ACC112 (cell line): ENCODE measurements around the gene G3BP2.
"Not testable (repeated sequence)": the region's sequence is repeated elsewhere in the genome, so short reads cannot be mapped to it uniquely, and the experiment has no call there.

Source experiments
- H2AFZ ChIP-seq: fragments of 200-600 bp; sonication (generic); one replicate; pipeline ENCODE4 v1.6.0; 2017; ENCODE audit warnings: antibody characterized with exemption, low read length; ENCODE audit not compliant: unreplicated experiment
- H3K27ac ChIP-seq: fragments of 200-600 bp; sonication (generic); 2 replicates; pipeline ENCODE4 v1.5.1; 2014; ENCODE audit warnings: low read depth, mild to moderate bottlenecking, antibody characterized with exemption, low read length, moderate library complexity
- H3K27me3 ChIP-seq: fragments of 200-600 bp; sonication (generic); 2 replicates; pipeline ENCODE4 v1.6.1; 2014; ENCODE audit warnings: mild to moderate bottlenecking, antibody characterized with exemption, low read length, moderate library complexity, mixed read lengths; ENCODE audit not compliant: insufficient read depth
- H3K36me3 ChIP-seq: fragments of 200-600 bp; sonication (generic); 2 replicates; pipeline ENCODE4 v1.6.1; 2016; ENCODE audit warnings: mild to moderate bottlenecking, antibody characterized with exemption, low read length, moderate library complexity, mixed read lengths; ENCODE audit not compliant: insufficient read depth
- H3K4me1 ChIP-seq: fragments of 200-600 bp; sonication (generic); one replicate; pipeline ENCODE4 v1.6.1; 2016; ENCODE audit warnings: low read length, mixed read lengths; ENCODE audit not compliant: insufficient read depth, unreplicated experiment, control insufficient read depth
- H3K4me3 ChIP-seq: fragments of 200-600 bp; sonication (generic); 2 replicates; pipeline ENCODE4 v1.5.1; 2014; ENCODE audit warnings: mild to moderate bottlenecking, low read depth, low read length
- H3K79me2 ChIP-seq: fragments of 200-600 bp; sonication (generic); one replicate; pipeline ENCODE4 v1.6.0; 2016; ENCODE audit warnings: low read length; ENCODE audit not compliant: control insufficient read depth, unreplicated experiment, insufficient read depth

G3BP2 gene

GRCh38 chr4:75666299-75666698 is 6.9 kb downstream of the G3BP2 start:
- peaks cover 92% of the 10 kb centered on the region for H3K79me2 ChIP-seq
- H3K27me3 ChIP-seq: no peaks in the 10 kb centered on the region
- peaks cover 25% of the 10 kb centered on the region for H3K4me1 ChIP-seq
- no peaks in the 10 kb centered on the region for H3K36me3 ChIP-seq
- H2AFZ ChIP-seq: no peak overlapping the region
- no peak overlapping the region for H3K4me3 ChIP-seq
- H3K27ac ChIP-seq: no peak overlapping the region

GRCh38 chr4:75664604-75665003 is 8.6 kb downstream of the G3BP2 start:
- H3K36me3 ChIP-seq, H3K4me3 ChIP-seq, H2AFZ ChIP-seq, H3K27ac ChIP-seq, H3K27me3 ChIP-seq: not testable (repeated sequence)
- peaks cover 23% of the 10 kb centered on the region for H3K4me1 ChIP-seq
- H3K79me2 ChIP-seq: peaks cover 92% of the 10 kb centered on the region

GRCh38 chr4:75662626-75663025 is 10.6 kb downstream of the G3BP2 start:
- Histone ChIP-seq H3K27ac (no peak overlapping the region), H3K27me3 (no peaks in the 10 kb centered on the region), H3K4me3 (no peak overlapping the region), H3K36me3 (peaks cover 15% of the 10 kb centered on the region; the same call in 1 of the 2 replicates), H3K4me1 (peaks cover 27% of the 10 kb centered on the region), H3K79me2 (peaks cover 81% of the 10 kb centered on the region), H2AFZ (no peak overlapping the region)

GRCh38 chr4:75660491-75660890 is 12.7 kb downstream of the G3BP2 start:
- H3K36me3 ChIP-seq: peaks cover 19% of the 10 kb centered on the region; the same call in 1 of the 2 replicates
- H3K4me1 ChIP-seq: peaks cover 21% of the 10 kb centered on the region
- no peaks in the 10 kb centered on the region for H3K27me3 ChIP-seq
- H3K27ac ChIP-seq: no peak overlapping the region
- H3K79me2 ChIP-seq: peaks cover 63% of the 10 kb centered on the region
- H3K4me3 ChIP-seq: no peak overlapping the region
- no peak overlapping the region for H2AFZ ChIP-seq

GRCh38 chr4:75659512-75660031 is 13.6 kb downstream of the G3BP2 start:
- H3K27ac ChIP-seq: no peak overlapping the region
- no peak overlapping the region for H3K4me3 ChIP-seq
- peaks cover 54% of the 10 kb centered on the region for H3K79me2 ChIP-seq

GRCh38 chr4:75658876-75659275 is 14.3 kb downstream of the G3BP2 start:
- H2AFZ ChIP-seq: no peak overlapping the region
- no peaks in the 10 kb centered on the region for H3K27me3 ChIP-seq
- peaks cover 31% of the 10 kb centered on the region; the same call in 1 of the 2 replicates for H3K36me3 ChIP-seq
- H3K79me2 ChIP-seq: peaks cover 50% of the 10 kb centered on the region
- peaks cover 21% of the 10 kb centered on the region for H3K4me1 ChIP-seq
- H3K27ac ChIP-seq: no peak overlapping the region
- H3K4me3 ChIP-seq: no peak overlapping the region

More at GRCh38 chr4:75659512-75660031, 13.6 kb downstream of the G3BP2 start:
- Histone ChIP-seq H3K36me3 (peaks cover 26% of the 10 kb centered on the region; the same call in 1 of the 2 replicates), H3K27me3 (no peaks in the 10 kb centered on the region), H3K4me1 (peaks cover 21% of the 10 kb centered on the region), H2AFZ (no peak overlapping the region)

- Histone ChIP-seq H3K4me3 (no peak overlapping the region), H2AFZ (no peak overlapping the region), H3K27ac (no peak overlapping the region), H3K36me3 (peaks cover 36% of the 10 kb centered on the region), H3K79me2 (peaks cover 33% of the 10 kb centered on the region), H3K4me1 (peaks cover 19% of the 10 kb centered on the region), H3K27me3 (no peaks in the 10 kb centered on the region)
Observed at GRCh38 chr4:75655562-75655961, 17.6 kb downstream of the G3BP2 start.

- H3K79me2 ChIP-seq: peaks cover 27% of the 10 kb centered on the region
- H3K4me1 ChIP-seq: peaks cover 13% of the 10 kb centered on the region
- no peak overlapping the region for H3K4me3 ChIP-seq
- no peak overlapping the region for H2AFZ ChIP-seq
- no peaks in the 10 kb centered on the region for H3K27me3 ChIP-seq
- peaks cover 34% of the 10 kb centered on the region for H3K36me3 ChIP-seq
- no peak overlapping the region for H3K27ac ChIP-seq
Observed at GRCh38 chr4:75654905-75655304, 18.3 kb downstream of the G3BP2 start.

GRCh38 chr4:75653845-75654503 is 19.2 kb downstream of the G3BP2 start:
- Histone ChIP-seq H2AFZ (no peak overlapping the region), H3K36me3 (peaks cover 32% of the 10 kb centered on the region), H3K27me3 (no peaks in the 10 kb centered on the region), H3K4me3 (no peak overlapping the region), H3K79me2 (peaks cover 19% of the 10 kb centered on the region), H3K4me1 (peaks cover 3% of the 10 kb centered on the region), H3K27ac (no peak overlapping the region)

GRCh38 chr4:75644095-75644494 is 29.1 kb downstream of the G3BP2 start:
- H3K27me3 ChIP-seq: no peaks in the 10 kb centered on the region
- no peak overlapping the region for H2AFZ ChIP-seq
- H3K4me1 ChIP-seq: peaks cover 5% of the 10 kb centered on the region
- no peak overlapping the region for H3K27ac ChIP-seq
- peaks cover 47% of the 10 kb centered on the region for H3K36me3 ChIP-seq
- H3K79me2 ChIP-seq: no peaks in the 10 kb centered on the region
- H3K4me3 ChIP-seq: no peak overlapping the region

- Histone ChIP-seq H3K27ac (no peak overlapping the region), H3K36me3 (peaks cover 42% of the 10 kb centered on the region), H3K4me1 (peaks cover 8% of the 10 kb centered on the region), H3K27me3 (no peaks in the 10 kb centered on the region), H2AFZ (no peak overlapping the region), H3K79me2 (no peaks in the 10 kb centered on the region), H3K4me3 (no peak overlapping the region)
Observed at GRCh38 chr4:75643651-75644050, 29.6 kb downstream of the G3BP2 start.
